Muscle layer of duodenum (tissue), 2 donors: ENCODE measurements around the gene RIC1.
"Not testable (repeated sequence)": the region's sequence is repeated elsewhere in the genome, so short reads cannot be mapped to it uniquely, and the experiment has no call there.

Experiments
- H3K27ac ChIP-seq: one replicate; pipeline ENCODE4 v1.7.0; 2013; ENCODE audit warnings: mild to moderate bottlenecking, low read length
- H3K27me3 ChIP-seq: one replicate; pipeline ENCODE4 v1.7.0; 2013; ENCODE audit warnings: low read depth, mild to moderate bottlenecking, control low read depth, low read length
- H3K36me3 ChIP-seq, 2 donors: one replicate each; pipeline ENCODE4 v1.7.0; 2013; ENCODE audit warnings: low read length in 2 of 2, control low read depth in 1 of 2, mild to moderate bottlenecking in 1 of 2; ENCODE audit not compliant: insufficient read depth in 2 of 2, control insufficient read depth in 1 of 2
- H3K4me1 ChIP-seq, 2 donors: one replicate each; pipeline ENCODE4 v1.7.0; 2013; ENCODE audit warnings: low read length in 2 of 2, mild to moderate bottlenecking in 2 of 2, control low read depth in 1 of 2, moderate library complexity in 1 of 2; ENCODE audit not compliant: insufficient read depth in 2 of 2, control insufficient read depth in 1 of 2
- H3K4me3 ChIP-seq, 2 donors: one replicate each; pipeline ENCODE4 v1.7.0; 2013; ENCODE audit warnings: low read length in 2 of 2, low read depth in 1 of 2, mild to moderate bottlenecking in 1 of 2
- H3K9me3 ChIP-seq, 2 donors: one replicate each; pipeline ENCODE4 v1.7.0; 2013; ENCODE audit warnings: low read length in 2 of 2, control low read depth in 1 of 2, mild to moderate bottlenecking in 1 of 2; ENCODE audit not compliant: control insufficient read depth in 1 of 2
- donor health status: healthy.

RIC1 gene

DNA sequence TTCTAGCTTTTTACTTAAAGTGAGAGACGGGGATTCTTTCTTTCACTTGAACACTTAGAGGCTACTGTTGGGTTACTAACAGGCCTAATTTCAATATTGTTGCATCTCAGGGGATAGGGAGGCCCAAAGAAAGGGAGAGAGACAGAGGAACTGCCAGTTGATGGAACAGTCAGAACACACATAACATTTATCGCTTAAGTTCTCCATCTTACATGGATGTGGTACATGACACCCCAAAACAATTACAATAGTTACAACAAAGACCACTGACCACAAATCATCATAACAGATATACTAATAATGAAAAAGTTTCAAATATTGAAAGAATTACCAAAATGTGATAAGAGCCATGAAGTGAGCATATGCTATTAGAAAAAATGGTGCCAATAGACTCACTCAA, 4.3 kb upstream of the RIC1 start:
- Histone ChIP-seq H3K27ac (no peak overlapping the region), H3K36me3 (no peaks in the 10 kb centered on the region), H3K9me3 (no peaks in the 10 kb centered on the region), H3K4me3 (no peak overlapping the region), H3K4me1 (peaks cover 11 to 23% of the 10 kb centered on the region in 2 donors), H3K27me3 (no peaks in the 10 kb centered on the region)

- H3K27ac ChIP-seq: peak overlapping the region; percentile 98
- H3K27me3 ChIP-seq: no peaks in the 10 kb centered on the region
- no peaks in the 10 kb centered on the region for H3K36me3 ChIP-seq
- H3K9me3 ChIP-seq: no peaks in the 10 kb centered on the region
- peak overlapping the region; percentile 77 to 90 for H3K4me3 ChIP-seq
- peaks cover 22 to 29% of the 10 kb centered on the region in 2 donors for H3K4me1 ChIP-seq
Measured at GRCh38 chr9:5626727-5627634, 1.9 kb upstream of the RIC1 start.

- Histone ChIP-seq H3K27ac (peak overlapping the region; percentile 98), H3K4me3 (peak overlapping the region; percentile 77 to 90), H3K4me1 (peaks cover 24 to 29% of the 10 kb centered on the region in 2 donors)
- not testable (repeated sequence) for H3K36me3 ChIP-seq, H3K9me3 ChIP-seq, H3K27me3 ChIP-seq
Measured at GRCh38 chr9:5627686-5628085, 1.2 kb upstream of the RIC1 start.

GRCh38 chr9:5628183-5628529, 751 bp upstream of the RIC1 start:
- Histone ChIP-seq H3K4me3 (peak overlapping the region; percentile 77 to 90), H3K36me3 (no peaks in the 10 kb centered on the region), H3K4me1 (peaks cover 24 to 29% of the 10 kb centered on the region in 2 donors), H3K9me3 (no peaks in the 10 kb centered on the region), H3K27ac (peak overlapping the region; percentile 98), H3K27me3 (no peaks in the 10 kb centered on the region)

DNA sequence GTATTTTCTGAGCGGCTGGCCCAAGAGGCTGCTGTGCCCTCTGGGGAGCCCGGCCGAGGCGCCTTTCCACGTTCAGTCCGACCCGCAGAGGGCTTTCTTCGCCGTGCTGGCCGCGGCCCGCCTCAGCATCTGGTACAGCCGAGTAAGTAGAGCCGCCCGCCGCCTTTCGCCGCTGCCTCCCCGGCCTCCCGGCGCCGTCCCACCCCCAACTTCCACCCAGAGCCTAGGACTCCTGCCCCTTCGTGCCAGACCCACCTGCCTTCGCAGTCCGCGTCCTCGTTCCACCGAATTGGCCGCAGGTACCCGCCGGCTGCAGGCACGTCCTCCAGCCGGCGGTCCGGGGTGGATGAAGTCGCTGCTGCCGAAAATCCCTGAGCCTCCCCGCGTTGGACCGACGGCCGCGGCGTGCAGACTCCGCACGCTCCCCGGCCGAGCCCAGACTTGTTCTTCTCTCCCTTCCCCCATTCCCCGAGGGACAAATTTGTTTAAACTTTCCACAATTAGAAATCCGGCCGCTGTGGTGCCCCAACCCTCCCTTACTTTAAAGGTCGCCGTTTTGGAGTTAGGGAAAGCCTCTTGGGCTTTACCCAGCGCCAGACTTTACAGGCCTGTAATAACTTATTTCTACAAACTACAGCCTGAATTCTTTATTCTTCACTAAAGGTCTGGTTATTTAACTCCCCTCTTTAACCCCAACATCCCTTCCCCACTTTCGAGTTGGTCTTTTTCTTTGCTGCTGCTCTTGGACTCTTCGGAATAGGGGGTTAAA, 589 bp downstream of the RIC1 start:
- H3K4me1 ChIP-seq: peaks cover 24 to 29% of the 10 kb centered on the region in 2 donors
- peak overlapping the region; percentile 90 to 98 for H3K4me3 ChIP-seq
- no peaks in the 10 kb centered on the region for H3K9me3 ChIP-seq
- no peaks in the 10 kb centered on the region for H3K27me3 ChIP-seq
- H3K27ac ChIP-seq: peak overlapping the region; percentile 96
- no peaks in the 10 kb centered on the region for H3K36me3 ChIP-seq

DNA sequence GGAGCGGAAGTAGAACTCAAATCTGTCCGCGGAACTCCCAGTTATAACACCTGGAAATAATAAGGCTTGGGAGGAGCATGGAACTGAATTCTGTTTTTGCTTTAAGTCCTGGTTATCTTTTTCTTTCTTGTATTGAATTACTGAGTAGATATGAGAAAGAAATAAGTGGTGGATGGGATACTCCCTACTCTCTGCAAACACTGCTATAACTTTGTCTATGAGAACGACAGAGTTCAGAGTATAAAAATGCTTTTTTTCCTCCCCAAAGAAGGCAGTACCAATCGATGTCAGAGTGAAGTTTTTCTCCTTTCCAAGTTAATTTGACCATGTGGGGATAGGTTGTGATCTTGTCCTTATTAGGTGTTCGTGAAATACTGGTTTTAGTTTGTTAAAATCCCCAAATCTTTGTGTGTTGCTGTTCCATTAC, 1.2 kb downstream of the RIC1 start:
- no peaks in the 10 kb centered on the region for H3K36me3 ChIP-seq
- H3K4me3 ChIP-seq: peak overlapping the region; percentile 90 to 98
- peak overlapping the region; percentile 96 for H3K27ac ChIP-seq
- H3K9me3 ChIP-seq: peaks cover under 1 to 3% of the 10 kb centered on the region in 2 donors
- H3K4me1 ChIP-seq: peaks cover 24 to 29% of the 10 kb centered on the region in 2 donors
- no peaks in the 10 kb centered on the region for H3K27me3 ChIP-seq

DNA sequence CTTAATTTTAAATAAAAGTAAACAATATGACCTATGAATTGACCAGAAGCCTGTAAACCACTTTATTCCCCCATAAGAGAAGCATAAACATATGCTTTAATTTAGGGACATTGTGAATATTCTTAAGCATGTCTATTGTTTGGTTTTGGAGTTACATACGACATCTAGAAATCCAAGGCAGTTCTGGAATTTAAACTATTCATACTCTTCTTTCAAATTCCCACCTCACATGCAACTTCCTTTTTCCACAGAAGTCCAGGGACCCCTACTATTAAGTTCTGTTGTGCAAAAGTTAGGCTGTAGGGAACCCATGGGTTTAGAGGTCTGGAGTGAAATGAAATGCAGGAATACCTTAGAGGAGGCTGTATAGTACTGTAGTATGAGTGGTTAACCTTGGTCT, 2.1 kb downstream of the RIC1 start:
- peaks cover 3 to 9% of the 10 kb centered on the region in 2 donors for H3K9me3 ChIP-seq
- H3K4me1 ChIP-seq: peaks cover 24 to 26% of the 10 kb centered on the region in 2 donors
- H3K27me3 ChIP-seq: no peaks in the 10 kb centered on the region
- H3K36me3 ChIP-seq: no peaks in the 10 kb centered on the region
- peak overlapping the region in 1 of 2 donors; percentile 98 for H3K4me3 ChIP-seq
- H3K27ac ChIP-seq: no peak overlapping the region

DNA sequence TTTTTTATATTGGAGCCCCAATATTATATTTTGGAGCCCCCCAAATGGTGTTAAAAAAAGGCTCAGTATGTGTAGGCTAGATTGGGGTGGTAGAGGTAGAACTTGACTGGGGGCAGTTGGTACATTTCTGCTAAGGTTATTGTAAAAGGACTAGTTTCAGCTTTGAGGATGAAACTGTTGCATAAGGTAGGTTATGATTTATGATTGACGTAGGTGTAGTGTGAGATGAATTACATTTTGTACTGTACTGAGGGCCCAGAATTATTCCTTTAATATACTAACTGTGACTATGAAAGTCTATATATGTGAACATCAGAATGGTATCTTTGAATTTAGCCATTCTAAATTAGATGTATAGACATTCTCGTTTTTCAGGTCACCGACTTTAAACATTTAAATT, 3.6 kb downstream of the RIC1 start:
- Histone ChIP-seq H3K27ac (no peak overlapping the region), H3K27me3 (no peaks in the 10 kb centered on the region), H3K4me1 (peaks cover 13 to 17% of the 10 kb centered on the region in 2 donors), H3K4me3 (no peak overlapping the region), H3K36me3 (no peaks in the 10 kb centered on the region), H3K9me3 (peaks cover 3 to 9% of the 10 kb centered on the region in 2 donors)

DNA sequence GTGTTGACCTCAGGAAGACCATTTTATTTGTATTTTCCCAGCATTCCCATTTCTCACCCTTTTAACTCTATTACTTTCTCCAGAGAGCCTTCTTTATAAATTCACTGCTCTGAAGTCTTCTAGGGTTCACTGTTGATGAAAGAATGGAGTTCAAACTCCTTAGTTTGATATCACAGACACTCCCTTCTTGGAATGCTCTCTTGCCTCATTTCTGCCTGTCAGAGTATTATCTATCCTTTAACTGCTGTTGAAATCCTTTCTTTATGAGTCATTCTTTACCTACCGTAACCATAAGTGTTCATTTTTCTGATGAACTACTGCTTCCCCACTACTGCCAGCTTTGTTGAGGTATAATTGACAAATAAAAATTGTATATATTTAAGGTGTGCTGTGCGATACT, 4.3 kb downstream of the RIC1 start:
- no peaks in the 10 kb centered on the region for H3K27me3 ChIP-seq
- no peaks in the 10 kb centered on the region for H3K36me3 ChIP-seq
- H3K27ac ChIP-seq: no peak overlapping the region
- no peak overlapping the region for H3K4me3 ChIP-seq
- H3K9me3 ChIP-seq: peaks cover 3 to 9% of the 10 kb centered on the region in 2 donors
- peaks cover 10 to 17% of the 10 kb centered on the region in 2 donors for H3K4me1 ChIP-seq

DNA sequence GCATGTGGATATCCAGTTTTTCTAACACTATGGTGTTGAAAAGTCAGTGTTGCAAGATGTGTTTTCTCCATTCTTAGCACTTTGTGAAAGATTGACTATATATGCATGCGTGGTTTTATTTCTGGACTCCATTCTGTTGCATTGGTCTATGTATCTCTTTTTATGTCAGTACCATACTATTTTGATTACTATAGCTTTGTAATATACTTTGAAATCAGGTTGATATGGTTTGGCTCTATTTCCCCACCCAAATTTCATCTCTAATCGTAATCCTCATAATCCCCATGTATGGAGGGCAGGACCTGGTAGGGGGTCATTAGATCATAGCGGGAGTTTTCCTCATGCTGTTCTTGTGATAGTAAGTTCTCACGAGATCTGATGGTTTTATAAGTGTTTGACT, 6.5 kb downstream of the RIC1 start:
- Histone ChIP-seq H3K4me3 (no peak overlapping the region), H3K36me3 (no peaks in the 10 kb centered on the region), H3K4me1 (peaks cover 9 to 14% of the 10 kb centered on the region in 2 donors), H3K27ac (no peak overlapping the region), H3K27me3 (no peaks in the 10 kb centered on the region), H3K9me3 (peaks cover 3 to 9% of the 10 kb centered on the region in 2 donors)

- Histone ChIP-seq H3K27ac (no peak overlapping the region), H3K4me3 (no peak overlapping the region), H3K4me1 (no peaks in the 10 kb centered on the region), H3K36me3 (no peaks in the 10 kb centered on the region), H3K27me3 (no peaks in the 10 kb centered on the region), H3K9me3 (peaks cover 3 to 8% of the 10 kb centered on the region in 2 donors)
Measured at GRCh38 chr9:5639816-5640215, 10.9 kb downstream of the RIC1 start.
